BE2C (cell line): ENCODE data around the gene TMEM9.

Experiments used
- DNase-seq: peaks from one replicate; pipeline ENCODE4 v3.0.0-alpha.2; 2020
- H3K27me3 ChIP-seq: fragments of 250-450 bp; sonication (Bioruptor Pico); 2 replicates; pipeline ENCODE4 v1.5.1; 2020; ENCODE audit warnings: mild to moderate bottlenecking
- H3K36me3 ChIP-seq: fragments of 250-450 bp; sonication (Bioruptor Pico); 2 replicates; pipeline ENCODE4 v1.5.1; 2020; ENCODE audit warnings: mild to moderate bottlenecking
- H3K4me1 ChIP-seq: fragments of 250-450 bp; sonication (Bioruptor Pico); 2 replicates; pipeline ENCODE4 v1.5.1; 2020
- H3K4me3 ChIP-seq: 2 replicates; pipeline ENCODE4 v1.5.1; 2011; ENCODE audit warnings: low read depth, low read length
- H3K9me3 ChIP-seq: fragments of 250-450 bp; sonication (Bioruptor Pico); 2 replicates; pipeline ENCODE4 v1.5.1; 2020
- TF ChIP-seq, protein P1 (sequence below): IDR thresholded peaks from 2 replicates; pipeline ENCODE4 v1.5.1; 2012; ENCODE audit warnings: mild to moderate bottlenecking, low read depth, low read length

Gene TMEM9

DNA sequence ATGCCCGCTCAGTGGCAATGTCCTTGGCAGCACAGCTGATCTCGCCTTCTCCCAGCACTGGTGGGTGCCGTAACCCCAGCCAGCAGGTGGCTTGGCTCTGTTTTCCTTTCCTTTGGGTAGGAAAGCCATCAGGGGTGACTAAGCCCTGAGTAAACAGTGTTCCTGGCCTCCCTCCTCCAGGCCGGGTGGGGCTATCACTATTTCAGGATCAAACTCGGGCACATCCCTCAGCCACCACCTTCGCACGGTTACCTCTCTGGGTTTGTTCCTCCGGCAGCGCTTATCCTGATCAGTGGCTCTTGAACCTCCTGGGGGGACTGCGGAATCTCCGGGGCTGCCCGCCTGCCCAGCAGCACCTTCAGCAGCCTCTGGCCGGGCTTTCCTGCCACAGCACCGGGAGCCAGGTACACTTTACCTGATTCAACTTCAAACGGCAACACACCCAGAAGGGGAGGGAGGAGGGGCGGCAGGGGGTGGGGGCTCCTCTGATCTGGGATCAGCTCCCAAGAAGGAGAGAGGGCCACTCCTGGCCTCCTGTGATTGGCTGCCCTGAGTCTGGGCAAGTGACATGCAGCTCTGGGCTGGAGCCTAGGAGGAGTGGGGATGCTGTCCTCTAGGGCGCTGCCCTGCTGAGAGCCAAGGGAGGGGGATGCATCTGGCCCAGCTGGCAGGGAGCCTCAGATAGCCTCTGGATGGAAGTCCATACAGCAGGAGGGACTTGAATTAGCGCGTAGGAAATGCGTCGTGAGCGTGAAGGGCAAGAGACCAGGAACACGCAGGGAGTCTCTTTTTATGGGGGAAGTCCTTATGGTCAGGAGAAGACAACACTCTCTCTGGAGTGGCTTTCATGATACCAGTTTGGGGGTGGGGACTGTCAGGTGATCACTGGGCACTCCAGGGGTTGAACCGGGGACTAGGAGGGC, 27.2 kb downstream of the TMEM9 start, which contains the start of gene ASCL5:
Gene ASCL5, minus strand, starts transcription at position 353 of the 923 bp plus-strand sequence. CDS start 11,812 bp downstream, outside the sequence.
- H3K9me3 ChIP-seq, result no peaks in the 10 kb centered on the region
- H3K4me3 ChIP-seq, result no peak within 1 kb of the TSS
- H3K36me3 ChIP-seq, result no peaks in the 10 kb centered on the region
- peaks cover 2% of the 10 kb centered on the region; the same call in 1 of the 2 replicates for H3K27me3 ChIP-seq
- H3K4me1 ChIP-seq, result no peaks in the 10 kb centered on the region
- TF ChIP-seq, protein P1, sequence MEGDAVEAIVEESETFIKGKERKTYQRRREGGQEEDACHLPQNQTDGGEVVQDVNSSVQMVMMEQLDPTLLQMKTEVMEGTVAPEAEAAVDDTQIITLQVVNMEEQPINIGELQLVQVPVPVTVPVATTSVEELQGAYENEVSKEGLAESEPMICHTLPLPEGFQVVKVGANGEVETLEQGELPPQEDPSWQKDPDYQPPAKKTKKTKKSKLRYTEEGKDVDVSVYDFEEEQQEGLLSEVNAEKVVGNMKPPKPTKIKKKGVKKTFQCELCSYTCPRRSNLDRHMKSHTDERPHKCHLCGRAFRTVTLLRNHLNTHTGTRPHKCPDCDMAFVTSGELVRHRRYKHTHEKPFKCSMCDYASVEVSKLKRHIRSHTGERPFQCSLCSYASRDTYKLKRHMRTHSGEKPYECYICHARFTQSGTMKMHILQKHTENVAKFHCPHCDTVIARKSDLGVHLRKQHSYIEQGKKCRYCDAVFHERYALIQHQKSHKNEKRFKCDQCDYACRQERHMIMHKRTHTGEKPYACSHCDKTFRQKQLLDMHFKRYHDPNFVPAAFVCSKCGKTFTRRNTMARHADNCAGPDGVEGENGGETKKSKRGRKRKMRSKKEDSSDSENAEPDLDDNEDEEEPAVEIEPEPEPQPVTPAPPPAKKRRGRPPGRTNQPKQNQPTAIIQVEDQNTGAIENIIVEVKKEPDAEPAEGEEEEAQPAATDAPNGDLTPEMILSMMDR, result no peak
- DNase-seq, result no peak

DNA sequence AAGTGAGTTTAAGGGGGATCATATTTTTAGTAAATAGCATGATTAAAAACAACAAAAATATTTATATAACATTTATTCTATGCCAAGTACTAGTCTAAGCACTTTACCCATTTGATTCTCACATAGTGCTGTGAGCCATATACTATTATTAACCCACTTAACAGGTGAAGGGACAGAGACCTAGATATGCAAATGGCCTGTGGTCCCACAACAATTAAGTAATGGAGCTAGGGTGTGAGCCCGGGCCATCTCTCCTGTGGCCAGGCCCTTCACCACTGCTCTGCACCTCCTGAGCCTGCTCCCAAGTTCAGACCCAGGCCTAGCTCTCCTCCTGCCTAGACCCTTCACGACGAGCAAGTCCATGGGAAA, 27.8 kb downstream of the TMEM9 start:
- Histone ChIP-seq H3K36me3 (no peaks in the 10 kb centered on the region), H3K9me3 (no peaks in the 10 kb centered on the region), H3K4me1 (no peaks in the 10 kb centered on the region), H3K27me3 (peaks cover 2% of the 10 kb centered on the region; the same call in 1 of the 2 replicates), H3K4me3 (no peak overlapping the region)
- TF ChIP-seq, protein P1, result no peak
- no peak for DNase-seq

DNA sequence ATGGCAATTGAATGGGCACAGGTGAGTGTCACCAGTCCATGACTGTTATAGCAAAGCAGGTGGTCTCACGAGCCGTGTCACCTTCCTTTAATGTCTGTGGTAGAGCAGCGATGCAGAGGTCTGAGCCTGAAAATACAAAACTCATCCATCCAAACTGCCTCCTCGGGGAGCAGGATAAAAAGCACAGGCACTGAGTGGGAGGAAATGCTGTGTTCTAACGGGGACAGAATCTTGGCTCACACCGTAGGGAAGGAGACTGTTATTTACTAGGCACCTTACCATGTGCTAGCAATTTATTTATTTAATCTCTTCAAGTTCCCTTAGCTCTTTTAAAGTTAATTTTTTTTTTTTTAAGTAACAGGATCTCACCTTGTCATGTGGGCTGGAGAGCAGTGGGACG, 28.5 kb downstream of the TMEM9 start:
- TF ChIP-seq, protein P1, result no peak
- Histone ChIP-seq H3K27me3 (peaks cover 2% of the 10 kb centered on the region; the same call in 1 of the 2 replicates), H3K4me3 (no peak overlapping the region), H3K36me3 (no peaks in the 10 kb centered on the region), H3K9me3 (no peaks in the 10 kb centered on the region), H3K4me1 (no peaks in the 10 kb centered on the region)
- no peak for DNase-seq

DNA sequence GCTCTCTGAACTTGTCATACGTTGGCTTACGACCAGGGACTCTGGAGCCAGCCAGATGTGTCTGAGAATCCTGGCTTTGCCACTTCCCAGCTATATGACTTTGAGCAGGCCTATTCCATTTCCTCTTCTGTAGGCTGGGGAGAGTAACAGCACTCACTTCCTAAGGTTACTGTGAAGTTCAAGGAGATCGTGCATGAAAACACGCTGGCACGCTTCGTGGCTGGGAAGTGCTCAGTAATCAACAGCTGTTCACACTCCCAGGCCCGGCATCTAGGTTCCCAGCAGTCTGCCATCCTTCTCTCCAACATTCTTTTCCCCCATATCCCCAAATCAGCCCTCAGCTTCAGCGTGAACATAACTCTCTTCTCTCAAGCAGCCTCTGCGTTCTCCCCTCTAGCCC, 29.3 kb downstream of the TMEM9 start:
- no peak for DNase-seq
- Histone ChIP-seq H3K27me3 (peaks cover 2% of the 10 kb centered on the region; the same call in 1 of the 2 replicates), H3K4me3 (no peak overlapping the region), H3K4me1 (no peaks in the 10 kb centered on the region), H3K9me3 (no peaks in the 10 kb centered on the region), H3K36me3 (no peaks in the 10 kb centered on the region)
- TF ChIP-seq, protein P1, result no peak

GRCh38 chr1:201123866-201124265, 30.4 kb downstream of the TMEM9 start:
- TF ChIP-seq, protein P1, result no peak
- Histone ChIP-seq H3K4me1 (no peaks in the 10 kb centered on the region), H3K36me3 (no peaks in the 10 kb centered on the region), H3K4me3 (no peak overlapping the region), H3K9me3 (no peaks in the 10 kb centered on the region; the same call in 1 of the 2 replicates), H3K27me3 (peaks cover 5% of the 10 kb centered on the region; the same call in 1 of the 2 replicates)
- DNase-seq, result no peak

DNA sequence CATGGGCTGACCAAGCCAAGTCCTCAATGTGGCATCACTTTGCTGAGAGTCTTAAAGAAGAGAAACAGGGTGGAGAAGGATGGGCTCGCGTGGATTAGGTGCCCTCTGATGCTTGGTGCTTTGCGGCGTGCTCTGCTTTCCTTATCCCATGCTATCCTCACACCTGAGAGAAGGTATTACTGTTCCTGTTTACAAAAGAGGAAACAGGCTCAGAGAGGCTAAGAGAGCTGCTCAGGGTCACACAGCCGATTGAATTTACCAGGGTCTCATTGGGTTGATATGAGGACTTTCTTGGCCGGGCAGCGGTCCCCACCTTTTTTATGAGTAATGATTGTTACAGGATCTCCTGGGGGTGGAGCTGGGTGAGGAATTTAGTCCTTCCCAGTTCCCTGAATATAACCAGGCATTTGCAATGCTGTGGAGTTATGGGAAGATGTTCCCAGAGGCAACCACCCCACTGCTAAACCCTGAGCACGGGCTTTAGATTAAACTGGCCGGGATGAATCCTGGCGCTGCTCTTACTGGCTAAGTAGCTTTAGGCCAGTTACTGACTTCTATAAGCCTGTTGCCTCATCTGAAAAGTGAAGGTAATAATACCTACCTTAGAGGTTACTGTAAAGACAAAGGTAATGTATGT, 31.8 kb downstream of the TMEM9 start:
- Histone ChIP-seq H3K27me3 (peaks cover 5% of the 10 kb centered on the region; the same call in 1 of the 2 replicates), H3K4me1 (no peaks in the 10 kb centered on the region), H3K36me3 (no peaks in the 10 kb centered on the region), H3K4me3 (no peak overlapping the region), H3K9me3 (no peaks in the 10 kb centered on the region; the same call in 1 of the 2 replicates)
- DNase-seq, result no peak
- TF ChIP-seq, protein P1, result no peak
